Smooth muscle cell (in vitro differentiated cells): ENCODE measurements around the gene KCNK3. TPM values are rescaled to one million over a fixed set of nuclear protein-coding genes. Genes with fewer than 3 reads are reported as not detected.

ENCODE experiments used
- DNase-seq: peaks from one replicate; lab custom pipeline; 2025; ENCODE audit not compliant: unreplicated experiment; lab: John Stamatoyannopoulos, UW
- H2AFZ ChIP-seq: fragments of 200-600 bp; sonication (generic); 2 replicates; pipeline ENCODE4 v1.6.0; 2016; ENCODE audit warnings: antibody characterized with exemption, low read depth, mild to moderate bottlenecking
- H3F3A ChIP-seq: fragments of 200-600 bp; sonication (generic); 2 replicates; pipeline ENCODE4 v1.6.0; 2017; ENCODE audit warnings: antibody characterized with exemption, low read depth
- H3K27ac ChIP-seq: fragments of 200-600 bp; sonication (generic); 2 replicates; pipeline ENCODE4 v1.5.1; 2016; ENCODE audit warnings: low read depth, mild to moderate bottlenecking
- H3K27me3 ChIP-seq: fragments of 200-600 bp; sonication (generic); 2 replicates; pipeline ENCODE4 v1.6.1; 2016; ENCODE audit warnings: low read depth, mild to moderate bottlenecking
- H3K36me3 ChIP-seq: fragments of 200-600 bp; sonication (generic); 2 replicates; pipeline ENCODE4 v1.5.1; 2016; ENCODE audit warnings: low read depth
- H3K4me1 ChIP-seq: fragments of 200-600 bp; sonication (generic); 2 replicates; pipeline ENCODE4 v1.5.1; 2016; ENCODE audit warnings: low read depth
- H3K4me2 ChIP-seq: fragments of 200-600 bp; sonication (generic); 2 replicates; pipeline ENCODE4 v1.6.0; 2016; ENCODE audit warnings: mild to moderate bottlenecking
- H3K4me3 ChIP-seq: fragments of 200-600 bp; sonication (generic); 2 replicates; pipeline ENCODE4 v1.5.1; 2016; ENCODE audit warnings: mild to moderate bottlenecking
- H3K79me2 ChIP-seq: fragments of 200-600 bp; sonication (generic); 2 replicates; pipeline ENCODE4 v1.6.0; 2016; ENCODE audit warnings: low read depth, mild to moderate bottlenecking
- H3K9ac ChIP-seq: fragments of 200-600 bp; sonication (generic); 2 replicates; pipeline ENCODE4 v1.6.0; 2016; ENCODE audit warnings: low read depth
- H3K9me3 ChIP-seq: fragments of 200-600 bp; sonication (generic); replicated peaks from 2 replicates; pipeline ENCODE4 v1.5.1; 2016; ENCODE audit warnings: low read depth
- H4K20me1 ChIP-seq: fragments of 200-600 bp; sonication (generic); 2 replicates; pipeline ENCODE4 v1.6.0; 2016; ENCODE audit warnings: low read depth
- CTCF ChIP-seq: fragments of 200-600 bp; sonication (generic); IDR thresholded peaks from 2 replicates; pipeline ENCODE4 v1.5.1; 2017; ENCODE audit warnings: borderline replicate concordance, mild to moderate bottlenecking, antibody characterized with exemption; ENCODE audit not compliant: insufficient read depth, poor library complexity, severe bottlenecking
- WGBS: methylation state at CpG from one replicate; pipeline ENCODE4 v1.1.7; 2016; ENCODE audit warnings: low lambda C conversion rate; 5-methylcytosine and 5-hydroxymethylcytosine counted together
- polyA plus RNA-seq: library from polyadenylated mRNA; unstranded; fragments of >200 nt; fragmentation: Nextera tagmentation; extraction: Ambion mirVana; gene quantifications from 2 replicates; pipeline ENCODE4 v1.2.1, GENCODE V29; 2016
- total RNA-seq: library from RNA; depleted of rRNA; stranded (reverse); fragments of >200 nt; gene quantifications from 2 replicates; pipeline ENCODE4 v1.2.3, GENCODE V29; 2014

KCNK3 gene
- total and polyA plus RNA-seq, 2 experiments from 2014 or later: 1.1 to 7.5 TPM

- Histone ChIP-seq H3K9me3 (no peaks in the 10 kb centered on the region), H3K4me3 (no peak overlapping the region), H3K79me2 (no peaks in the 10 kb centered on the region), H3K4me2 (no peak overlapping the region), H3K9ac (no peak overlapping the region), H3F3A (no peaks in the 10 kb centered on the region), H3K27me3 (no peaks in the 10 kb centered on the region), H3K4me1 (peaks cover 8% of the 10 kb centered on the region), H3K27ac (no peak overlapping the region), H2AFZ (no peak overlapping the region), H3K36me3 (no peaks in the 10 kb centered on the region), H4K20me1 (no peaks in the 10 kb centered on the region)
- WGBS: 92% methylated on average over 3 of the region's 3 CpGs
- no peak for TF ChIP-seq CTCF
- no peak for DNase-seq
Observed at GRCh38 chr2:26716340-26716739, 23.8 kb downstream of the KCNK3 start.

GRCh38 chr2:26716769-26717168 is 24.2 kb downstream of the KCNK3 start:
- no peaks in the 10 kb centered on the region for H3K9me3 ChIP-seq
- no peak overlapping the region for H3K27ac ChIP-seq
- WGBS: 78% methylated on average over 2 of the region's 2 CpGs
- no peak overlapping the region for H3K4me3 ChIP-seq
- peaks cover 8% of the 10 kb centered on the region for H3K4me1 ChIP-seq
- no peaks in the 10 kb centered on the region for H3K27me3 ChIP-seq
- H3K36me3 ChIP-seq: no peaks in the 10 kb centered on the region
- TF ChIP-seq CTCF: no peak
- no peak overlapping the region for H2AFZ ChIP-seq
- no peak overlapping the region for H3K9ac ChIP-seq
- no peaks in the 10 kb centered on the region for H3K79me2 ChIP-seq
- no peaks in the 10 kb centered on the region for H4K20me1 ChIP-seq
- H3F3A ChIP-seq: no peaks in the 10 kb centered on the region
- no peak overlapping the region for H3K4me2 ChIP-seq
- no peak for DNase-seq

- Histone ChIP-seq H3K4me2 (no peak overlapping the region), H3K27ac (no peak overlapping the region), H3K4me1 (peaks cover 8% of the 10 kb centered on the region), H3K9me3 (no peaks in the 10 kb centered on the region), H3K27me3 (no peaks in the 10 kb centered on the region), H3K36me3 (no peaks in the 10 kb centered on the region), H3K79me2 (no peaks in the 10 kb centered on the region), H4K20me1 (no peaks in the 10 kb centered on the region), H3K9ac (no peak overlapping the region), H2AFZ (no peak overlapping the region), H3F3A (no peaks in the 10 kb centered on the region), H3K4me3 (no peak overlapping the region)
- no peak for DNase-seq
- TF ChIP-seq CTCF: no peak
- WGBS: 99% methylated on average over 5 of the region's 5 CpGs
Observed at GRCh38 chr2:26717362-26717761, 24.8 kb downstream of the KCNK3 start.

GRCh38 chr2:26718949-26719686 is 26.6 kb downstream of the KCNK3 start:
- 67% methylated on average over 6 of the region's 6 CpGs for WGBS
- Histone ChIP-seq H3K27ac (no peak overlapping the region), H4K20me1 (no peaks in the 10 kb centered on the region), H3K4me2 (no peak overlapping the region), H2AFZ (no peak overlapping the region), H3F3A (no peaks in the 10 kb centered on the region), H3K36me3 (no peaks in the 10 kb centered on the region), H3K9ac (no peak overlapping the region), H3K4me3 (no peak overlapping the region), H3K79me2 (no peaks in the 10 kb centered on the region), H3K27me3 (no peaks in the 10 kb centered on the region), H3K9me3 (no peaks in the 10 kb centered on the region), H3K4me1 (peaks cover 8% of the 10 kb centered on the region)
- no peak for TF ChIP-seq CTCF
- DNase-seq: no peak
